H1 (cell line): ENCODE results near the gene TBX4. TPM values are rescaled to one million over a fixed set of nuclear protein-coding genes. Genes with fewer than 3 reads are reported as not detected.

Experiments used
- ASH2L ChIP-seq: fragments of 200-600, 300-600 bp; sonication (generic); IDR thresholded peaks from one replicate; pipeline ENCODE4 v1.7.1; 2017; ENCODE audit warnings: low read length
- BACH1 ChIP-seq: IDR thresholded peaks from 2 replicates; pipeline ENCODE4 v1.6.1; 2012; ENCODE audit warnings: low read length, improper control_type of control experiment
- CBX5 ChIP-seq: fragments of 300-800, 300-1000 bp; sonication (generic); IDR thresholded peaks from 2 replicates; pipeline ENCODE4 v1.7.1; 2016; ENCODE audit warnings: antibody characterized with exemption, low read length, low read depth
- CREB1 ChIP-seq: IDR thresholded peaks from 2 replicates; pipeline ENCODE4 v1.6.1; 2012; ENCODE audit warnings: inconsistent platforms
- CTBP2 ChIP-seq: IDR thresholded peaks from 2 replicates; pipeline ENCODE4 v1.7.0; 2011; ENCODE audit warnings: borderline replicate concordance, mild to moderate bottlenecking, moderate library complexity, mixed read lengths, low read length; ENCODE audit not compliant: insufficient read depth, insufficient read length
- GABPA ChIP-seq: IDR thresholded peaks from 2 replicates; pipeline ENCODE4 v1.6.1; 2011; ENCODE audit warnings: mild to moderate bottlenecking, low read length, moderate library complexity, borderline replicate concordance; ENCODE audit not compliant: insufficient read depth
- HDAC2 ChIP-seq, 2 experiments: fragments of 300-600 bp in 1 of 2; sonication (generic) in 1 of 2; IDR thresholded peaks; 2 replicates each; pipeline ENCODE4 v1.6.1; 2011 to 2012; ENCODE audit warnings: low read depth in 2 of 2, low read length in 2 of 2, mild to moderate bottlenecking in 2 of 2, moderate library complexity in 2 of 2, borderline replicate concordance in 1 of 2, inconsistent platforms in 1 of 2
- HDAC6 ChIP-seq: IDR thresholded peaks from one replicate; pipeline ENCODE4 v1.7.1; 2012; ENCODE audit warnings: low read depth, mild to moderate bottlenecking, inconsistent platforms, low read length, moderate library complexity
- JUND ChIP-seq: IDR thresholded peaks from 2 replicates; pipeline ENCODE4 v1.6.1; 2011; ENCODE audit warnings: mild to moderate bottlenecking, improper control_type of control experiment, low read length
- KDM4A ChIP-seq: IDR thresholded peaks from one replicate; pipeline ENCODE4 v1.7.1; 2012; ENCODE audit warnings: low read depth, mild to moderate bottlenecking, moderate library complexity, low read length, inconsistent platforms; ENCODE audit not compliant: severe bottlenecking
- KDM5A ChIP-seq: fragments of 200-600 bp; IDR thresholded peaks from 2 replicates; pipeline ENCODE4 v1.7.1; 2012; ENCODE audit warnings: mild to moderate bottlenecking, low read length, inconsistent platforms, mixed read lengths
- MAFK ChIP-seq: IDR thresholded peaks from 2 replicates; pipeline ENCODE4 v1.6.1; 2012; ENCODE audit warnings: low read depth, mild to moderate bottlenecking, improper control_type of control experiment, low read length
- POLR2AphosphoS5 ChIP-seq: IDR thresholded peaks from 2 replicates; pipeline ENCODE4 v1.6.1; 2011; ENCODE audit warnings: low read depth, low read length
- RBBP5 ChIP-seq: IDR thresholded peaks from 2 replicates; pipeline ENCODE4 v1.7.1; 2012; ENCODE audit warnings: low read depth, mild to moderate bottlenecking, inconsistent platforms, low read length, moderate library complexity, borderline replicate concordance
- SAP30 ChIP-seq: fragments of 300-600 bp; sonication (generic); IDR thresholded peaks from 2 replicates; pipeline ENCODE4 v1.7.1; 2012; ENCODE audit warnings: low read length, moderate library complexity, mild to moderate bottlenecking, inconsistent platforms; ENCODE audit not compliant: insufficient read depth, insufficient replicate concordance
- SIRT6 ChIP-seq: IDR thresholded peaks from one replicate; pipeline ENCODE4 v1.7.1; 2012; ENCODE audit warnings: low read length, inconsistent platforms
- SP4 ChIP-seq: IDR thresholded peaks from 2 replicates; pipeline ENCODE4 v1.6.1; 2012; ENCODE audit warnings: low read length, inconsistent platforms
- SUZ12 ChIP-seq: fragments of 200-600 bp; sonication (generic); IDR thresholded peaks from 2 replicates; pipeline ENCODE4 v1.6.1; 2012; ENCODE audit warnings: mild to moderate bottlenecking, inconsistent platforms, low read length, moderate library complexity, mixed read lengths
- TAF1 ChIP-seq: IDR thresholded peaks from 2 replicates; pipeline ENCODE4 v1.6.1; 2011; ENCODE audit warnings: mild to moderate bottlenecking, low read depth, low read length
- TEAD4 ChIP-seq: IDR thresholded peaks from 2 replicates; pipeline ENCODE4 v1.6.1; 2012; ENCODE audit warnings: low read depth, low read length, inconsistent platforms, mixed read lengths
- USF2 ChIP-seq: IDR thresholded peaks from 2 replicates; pipeline ENCODE4 v1.6.1; 2011; ENCODE audit warnings: low read length, improper control_type of control experiment
- polyA plus RNA-seq, 7 experiments: library from polyadenylated mRNA; depleted of rRNA in 3 of 7; stranded (reverse) in 5 of 7; unstranded in 2 of 7; fragments of >200 nt in 5 of 7; fragments of 200-250 nt in 2 of 7; gene quantifications; 1 replicate in 5 of 7; 2 replicates in 1 of 7; 4 replicates in 1 of 7; pipeline versions ENCODE4 v1.2.1 to v1.2.3, GENCODE V29; 2011 to 2013; ENCODE audit warnings: missing spikeins in 2 of 7, mixed read lengths in 2 of 7
- total RNA-seq: library from RNA; stranded (reverse); fragmentation: NEBNext Ultra II Directional; extraction: Animal tissue kit (Norgen Biotek cat#: 25700); gene quantifications from 2 replicates; pipeline ENCODE4 v1.2.1, GENCODE V29; 2021
- TF ChIP-seq, protein P1 (sequence below): IDR thresholded peaks from 2 replicates; pipeline ENCODE4 v1.6.1; 2012; ENCODE audit warnings: inconsistent platforms
- TF ChIP-seq, protein P2 (sequence below): IDR thresholded peaks from 2 replicates; pipeline ENCODE4 v1.6.1; 2012; ENCODE audit warnings: inconsistent platforms

The TBX4 gene
- total and polyA plus RNA-seq, 2 of the 8 experiments (the other 6 are each of a cell fraction or from before 2014, with no cell fraction given): 0.02 TPM; not detected in 1

GRCh38 chr17:61410141-61411010, 41.8 kb upstream of the TBX4 start (continued):
- TF ChIP-seq SP4 (no peak), POLR2AphosphoS5 (no peak), HDAC2 (IDR thresholded peaks at IDR 0.05; ENCODE audit: borderline replicate concordance in 1 of 2, low read depth in 2 of 2, low read length in 2 of 2) (no peak), HDAC6 (no peak), KDM4A (no peak), CTBP2 (no peak), RBBP5 (no peak), MAFK (no peak), ASH2L (no peak), TAF1 (no peak), GABPA (no peak), BACH1 (no peak), JUND (no peak), SUZ12 (peak; percentile 96), USF2 (no peak), SAP30 (no peak), CBX5 (no peak), CREB1 (0 out of 2 replicates have a peak, but pooled peaks have one; percentile 16), KDM5A (no peak), TEAD4 (no peak), SIRT6 (no peak)
- TF ChIP-seq, protein P1, sequence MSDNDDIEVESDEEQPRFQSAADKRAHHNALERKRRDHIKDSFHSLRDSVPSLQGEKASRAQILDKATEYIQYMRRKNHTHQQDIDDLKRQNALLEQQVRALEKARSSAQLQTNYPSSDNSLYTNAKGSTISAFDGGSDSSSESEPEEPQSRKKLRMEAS: no peak
- TF ChIP-seq, protein P2, sequence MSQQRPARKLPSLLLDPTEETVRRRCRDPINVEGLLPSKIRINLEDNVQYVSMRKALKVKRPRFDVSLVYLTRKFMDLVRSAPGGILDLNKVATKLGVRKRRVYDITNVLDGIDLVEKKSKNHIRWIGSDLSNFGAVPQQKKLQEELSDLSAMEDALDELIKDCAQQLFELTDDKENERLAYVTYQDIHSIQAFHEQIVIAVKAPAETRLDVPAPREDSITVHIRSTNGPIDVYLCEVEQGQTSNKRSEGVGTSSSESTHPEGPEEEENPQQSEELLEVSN: no peak; the same call in 1 of the 2 replicates
